Measurements from ENCODE around the gene TMEM72. TPM values are rescaled to one million over a fixed set of nuclear protein-coding genes. Genes with fewer than 3 reads are reported as not detected.

The TMEM72 gene
- total and polyA plus RNA-seq, 8 donors: 1.2 to 7.7 (median 2.4) TPM

GRCh38 chr10:44968500-44969400 is 57.6 kb downstream of the TMEM72 start:
- no peak for TF ChIP-seq CTCF (IDR thresholded peaks at IDR 0.05)
- peak in 1 of 6 donors; percentile 23 for DNase-seq
- no peak overlapping the region for H3K4me3 ChIP-seq
- ATAC-seq: no peak
- peak overlapping the region in 2 of 4 donors; percentile 41 to 92 for H3K27ac ChIP-seq
- no peaks in the 10 kb centered on the region for H3K9me3 ChIP-seq
- intact Hi-C loops (cut with DNase I): no loop called here
- no peaks in the 10 kb centered on the region for H3K27me3 ChIP-seq
- 75 to 78% methylated on average over 11 of the region's 11 CpGs for WGBS, 2 donors
- H3K4me1 ChIP-seq: peaks cover 4 to 35% (median 15%) of the 10 kb centered on the region in 3 donors
- H3K36me3 ChIP-seq: peaks cover 0 to 15% (median 0%) of the 10 kb centered on the region in 3 donors
- no peak for FAIRE-seq

DNA sequence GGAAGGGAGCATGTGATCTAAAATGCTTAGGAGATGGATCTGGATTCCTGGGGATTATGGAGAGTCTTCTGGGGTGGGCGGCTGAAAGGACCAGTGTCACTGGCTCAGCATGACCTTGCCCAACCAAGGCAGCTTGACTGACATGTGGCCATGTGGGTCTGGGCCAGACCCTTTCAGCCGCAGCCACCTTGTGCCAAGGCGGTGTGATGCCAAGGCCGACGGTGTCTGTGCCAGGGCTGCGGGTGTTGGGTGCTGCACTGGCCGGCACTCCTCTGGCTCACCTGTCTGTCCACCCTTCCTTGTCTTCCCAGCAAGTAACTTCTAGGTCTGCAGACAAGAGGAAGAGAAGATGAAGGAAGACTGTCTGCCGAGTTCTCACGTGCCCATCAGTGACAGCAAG is 58.7 kb downstream of the TMEM72 start:
- intact Hi-C loops (cut with DNase I): loop anchor here in 1 of 3 donors (5.0 kb wide), 1 partner anchor 38 kb away; no protein-coding TSS in a partner anchor
- DNase-seq (peak in 5 of 6 donors; percentile 61 to 86 (median 76)), ATAC-seq (peak; percentile 3 to 43 (median 21)), FAIRE-seq (no peak)
- H3K4me1 ChIP-seq: peaks cover 12 to 33% (median 18%) of the 10 kb centered on the region in 3 donors
- 30 to 39% methylated on average over 9 of the region's 9 CpGs for WGBS, 2 donors
- H3K4me3 ChIP-seq: no peak overlapping the region
- H3K27ac ChIP-seq: peak overlapping the region in 1 of 4 donors; percentile 18
- H3K36me3 ChIP-seq: peaks cover 0 to 15% (median 0%) of the 10 kb centered on the region in 3 donors
- no peak for TF ChIP-seq CTCF (IDR thresholded peaks at IDR 0.05)
- H3K27me3 ChIP-seq: no peaks in the 10 kb centered on the region
- no peaks in the 10 kb centered on the region for H3K9me3 ChIP-seq

- DNase-seq: no peak
- Histone ChIP-seq H3K36me3 (peaks cover 0 to 15% (median 0%) of the 10 kb centered on the region in 3 donors), H3K27ac (no peak overlapping the region), H3K9me3 (no peaks in the 10 kb centered on the region), H3K4me1 (peaks cover 8 to 24% (median 14%) of the 10 kb centered on the region in 3 donors), H3K4me3 (no peak overlapping the region), H3K27me3 (no peaks in the 10 kb centered on the region)
- WGBS, 2 donors: 93 to 95% methylated on average over 8 of the region's 8 CpGs
- ATAC-seq: no peak
- no peak for FAIRE-seq
- intact Hi-C loops (cut with DNase I): loop anchor here in 1 of 3 donors (5.0 kb wide), 1 partner anchor 39 kb away; no protein-coding TSS in a partner anchor
- TF ChIP-seq CTCF (IDR thresholded peaks at IDR 0.05): no peak
Measured at GRCh38 chr10:44970812-44971395, 59.8 kb downstream of the TMEM72 start.

GRCh38 chr10:44971434-44971833 is 60.3 kb downstream of the TMEM72 start:
- H3K9me3 ChIP-seq: no peaks in the 10 kb centered on the region
- no peak for ATAC-seq
- no peak overlapping the region for H3K27ac ChIP-seq
- 96 to 97% methylated on average over 11 of the region's 11 CpGs for WGBS, 2 donors
- no peak overlapping the region for H3K4me3 ChIP-seq
- peak in 2 of 6 donors; percentile 64 to 75 for DNase-seq
- TF ChIP-seq CTCF (IDR thresholded peaks at IDR 0.05): no peak
- peaks cover 0 to 15% (median 0%) of the 10 kb centered on the region in 3 donors for H3K36me3 ChIP-seq
- peaks cover 8 to 19% (median 13%) of the 10 kb centered on the region in 3 donors for H3K4me1 ChIP-seq
- H3K27me3 ChIP-seq: no peaks in the 10 kb centered on the region
- intact Hi-C loops (cut with DNase I): loop anchor here in 1 of 3 donors (5.0 kb wide), 1 partner anchor 39 kb away; no protein-coding TSS in a partner anchor
- no peak for FAIRE-seq
